ENCODE data around the gene SUFU.
"Not testable (repeated sequence)": the region's sequence is repeated elsewhere in the genome, so short reads cannot be mapped to it uniquely, and the experiment has no call there.

Gene SUFU

GRCh38 chr10:102503264-102504178, at the start of gene SUFU:
SUFU (plus strand) TSS chr10:102503972; CDS start chr10:102504153, 181 bp downstream.
- DNase-seq, result peak; percentile 97 to 98

GRCh38 chr10:102454662-102455487, 48.9 kb upstream of the SUFU start:
- DNase-seq, result not testable (repeated sequence)

- DNase-seq, result no peak
These were observed 47.8 kb upstream of the SUFU start for GRCh38 chr10:102455893-102456471.

GRCh38 chr10:102457591-102458150, 46.1 kb upstream of the SUFU start:
- DNase-seq, result no peak

- no peak for DNase-seq
These were observed 45.1 kb upstream of the SUFU start for GRCh38 chr10:102458656-102459055.

- DNase-seq, result no peak
These were observed 43.0 kb upstream of the SUFU start for GRCh38 chr10:102460836-102461186.

GRCh38 chr10:102461187-102462054, 42.4 kb upstream of the SUFU start:
- DNase-seq, result peak; percentile 92 to 96

GRCh38 chr10:102462512-102463054, 41.2 kb upstream of the SUFU start:
- DNase-seq, result no peak

- no peak for DNase-seq
These were observed 39.8 kb upstream of the SUFU start for GRCh38 chr10:102463983-102464382.

GRCh38 chr10:102465466-102465865, 38.3 kb upstream of the SUFU start:
- no peak for DNase-seq

- DNase-seq, result no peak
These were observed 36.5 kb upstream of the SUFU start for GRCh38 chr10:102467318-102467717.

GRCh38 chr10:102467971-102468438, 35.8 kb upstream of the SUFU start:
- no peak for DNase-seq

GRCh38 chr10:102468683-102469082, 35.1 kb upstream of the SUFU start:
- no peak for DNase-seq

- no peak for DNase-seq
These were observed 32.9 kb upstream of the SUFU start for GRCh38 chr10:102470579-102471546.

GRCh38 chr10:102473445-102474331, 30.1 kb upstream of the SUFU start:
- DNase-seq, result no peak

GRCh38 chr10:102475451-102476040, 28.2 kb upstream of the SUFU start:
- no peak for DNase-seq

- peak in 1 of 2 experiments; percentile 19 for DNase-seq
These were observed 27.2 kb upstream of the SUFU start for GRCh38 chr10:102476466-102477141.

- DNase-seq, result no peak
These were observed 24.1 kb upstream of the SUFU start for GRCh38 chr10:102479651-102480050.
